IMR-90 (cell line): ENCODE data around the gene GRPEL2. TPM values are rescaled to one million over a fixed set of nuclear protein-coding genes. Genes with fewer than 3 reads are reported as not detected.
A peak's percentile ranks its signal among the peaks of the same experiment; 100 is the strongest.

Experiments
- ATAC-seq: fragments of 200-7000 bp; cut with Tn5 transposase; 2 replicates; pipeline ENCODE4 v1.9.1; 2020; ENCODE audit warnings: low read depth, mild to moderate bottlenecking, moderate library complexity
- BruUV-seq: library from RNA; stranded (reverse); fragments of 400-500 nt; replicated peaks from 2 replicates; lab custom pipeline; 2021; lab: Mats Ljungman, UMichigan
- CTCF ChIA-PET: fragments of 300-600 bp; formaldehyde crosslinking; extraction: SDS; loops from one replicate; lab custom pipeline; 2021; ENCODE audit warnings: antibody characterized with exemption; lab: Yijun Ruan, JAX
- POLR2A ChIA-PET: fragments of 300-600 bp; sonication (Branson Sonifier 250); formaldehyde crosslinking; loops from one replicate; lab custom pipeline; 2022; ENCODE audit warnings: antibody characterized with exemption; ENCODE audit not compliant: unreplicated experiment; lab: Charles Lee
- DNase-seq: peaks from one replicate; pipeline ENCODE4 v3.0.0; 2013
- H2AFZ ChIP-seq: replicated peaks from 2 replicates; pipeline ENCODE3; 2013; ENCODE audit warnings: low read length, mild to moderate bottlenecking; ENCODE audit not compliant: poor library complexity
- H2AK5ac ChIP-seq: 2 replicates; pipeline ENCODE4 v1.6.1; 2013; ENCODE audit warnings: low read depth, low read length, inconsistent platforms
- H2AK9ac ChIP-seq: replicated peaks from 2 replicates; pipeline ENCODE3; 2013; ENCODE audit warnings: mild to moderate bottlenecking, low read depth, low read length, moderate library complexity; ENCODE audit not compliant: poor library complexity
- H2BK120ac ChIP-seq: 2 replicates; pipeline ENCODE4 v1.6.1; 2013; ENCODE audit warnings: low read depth, low read length, inconsistent platforms
- H2BK15ac ChIP-seq: 3 replicates; pipeline ENCODE4 v1.6.1; 2013; ENCODE audit warnings: low read depth, low read length, inconsistent platforms
- H2BK20ac ChIP-seq: 2 replicates; pipeline ENCODE4 v1.6.1; 2013; ENCODE audit warnings: low read depth, mild to moderate bottlenecking, inconsistent platforms, low read length, moderate library complexity
- H2BK5ac ChIP-seq: 2 replicates; pipeline ENCODE4 v1.6.1; 2013; ENCODE audit warnings: mild to moderate bottlenecking, low read depth, low read length, inconsistent platforms; ENCODE audit not compliant: poor library complexity, severe bottlenecking
- H3K14ac ChIP-seq: replicated peaks from 2 replicates; pipeline ENCODE4 v1.6.1; 2013; ENCODE audit warnings: low read depth, low read length, inconsistent platforms
- H3K18ac ChIP-seq: 2 replicates; pipeline ENCODE4 v1.6.1; 2013; ENCODE audit warnings: low read depth, low read length, control low read depth
- H3K23ac ChIP-seq: 2 replicates; pipeline ENCODE4 v1.6.1; 2013; ENCODE audit warnings: low read depth, low read length, inconsistent platforms
- H3K27ac ChIP-seq: 2 replicates; pipeline ENCODE4 v1.5.1; 2013; ENCODE audit warnings: mild to moderate bottlenecking, control low read depth, low read length; ENCODE audit not compliant: insufficient read depth
- H3K27me3 ChIP-seq: 2 replicates; pipeline ENCODE4 v1.6.1; 2013; ENCODE audit warnings: low read length; ENCODE audit not compliant: control insufficient read depth, insufficient read depth
- H3K36me3 ChIP-seq: 2 replicates; pipeline ENCODE4 v1.6.1; 2013; ENCODE audit warnings: low read length, mixed read lengths; ENCODE audit not compliant: control insufficient read depth, insufficient read depth
- H3K4ac ChIP-seq: 2 replicates; pipeline ENCODE4 v1.6.1; 2013; ENCODE audit warnings: low read depth, low read length, inconsistent platforms
- H3K4me1 ChIP-seq: 2 replicates; pipeline ENCODE4 v1.6.1; 2013; ENCODE audit warnings: low read length, mixed read lengths; ENCODE audit not compliant: control insufficient read depth, insufficient read depth
- H3K4me2 ChIP-seq: 2 replicates; pipeline ENCODE4 v1.6.1; 2013; ENCODE audit warnings: low read depth, mild to moderate bottlenecking, control low read depth, low read length, moderate library complexity
- H3K4me3 ChIP-seq: 2 replicates; pipeline ENCODE4 v1.5.1; 2013; ENCODE audit warnings: low read depth, mild to moderate bottlenecking, control low read depth, low read length, moderate library complexity; ENCODE audit not compliant: insufficient read depth
- H3K56ac ChIP-seq: 2 replicates; pipeline ENCODE4 v1.6.1; 2013; ENCODE audit warnings: low read length, inconsistent platforms; ENCODE audit not compliant: insufficient read depth; ENCODE audit errors: extremely low read depth
- H3K79me1 ChIP-seq, 2 experiments: 2 replicates each; pipeline ENCODE4 v1.6.1; 2013; ENCODE audit warnings: low read length in 2 of 2, inconsistent platforms in 1 of 2, low read depth in 1 of 2
- H3K9ac ChIP-seq: 2 replicates; pipeline ENCODE4 v1.6.1; 2013; ENCODE audit warnings: low read depth, low read length, control low read depth
- H3K9me1 ChIP-seq: 2 replicates; pipeline ENCODE4 v1.6.1; 2013; ENCODE audit warnings: low read length, inconsistent platforms; ENCODE audit not compliant: insufficient read depth
- H3K9me3 ChIP-seq: 2 replicates; pipeline ENCODE4 v1.6.1; 2013; ENCODE audit warnings: low read length; ENCODE audit not compliant: control insufficient read depth, insufficient read depth
- H4K20me1 ChIP-seq: 2 replicates; pipeline ENCODE4 v1.6.1; 2013; ENCODE audit warnings: low read length, inconsistent platforms; ENCODE audit not compliant: insufficient read depth
- H4K5ac ChIP-seq: 2 replicates; pipeline ENCODE4 v1.6.1; 2013; ENCODE audit warnings: mild to moderate bottlenecking, low read depth, low read length, control low read depth
- H4K8ac ChIP-seq, 2 experiments: 2 replicates each; pipeline ENCODE4 v1.6.1; 2013; ENCODE audit warnings: low read depth in 2 of 2, low read length in 2 of 2, control low read depth in 1 of 2, inconsistent platforms in 1 of 2
- H4K91ac ChIP-seq: 2 replicates; pipeline ENCODE4 v1.6.1; 2013; ENCODE audit warnings: low read depth, low read length, inconsistent platforms; ENCODE audit not compliant: insufficient read depth
- BHLHE40 ChIP-seq: fragments of 150-350 bp; IDR thresholded peaks from 2 replicates; pipeline ENCODE4 v1.6.1; 2016; ENCODE audit warnings: mild to moderate bottlenecking, low read depth, low read length
- CEBPB ChIP-seq: IDR thresholded peaks from 2 replicates; pipeline ENCODE4 v1.6.1; 2012; ENCODE audit warnings: low read depth, low read length, improper control_type of control experiment
- CHD1 ChIP-seq: IDR thresholded peaks from 2 replicates; pipeline ENCODE4 v1.6.1; 2012; ENCODE audit warnings: low read depth, low read length, improper control_type of control experiment
- CTCF ChIP-seq: conservative IDR thresholded peaks from 2 replicates; pipeline ENCODE4 v1.5.1; 2012; ENCODE audit warnings: mild to moderate bottlenecking, low read depth, low read length, improper control_type of control experiment
- ELK1 ChIP-seq: fragments of 150-350 bp; IDR thresholded peaks from 2 replicates; pipeline ENCODE4 v1.6.1; 2016; ENCODE audit warnings: low read depth, mild to moderate bottlenecking, low read length, moderate library complexity, borderline replicate concordance
- FOS ChIP-seq: fragments of 150-350 bp; IDR thresholded peaks from 2 replicates; pipeline ENCODE4 v1.6.1; 2016; ENCODE audit warnings: low read depth, low read length
- MAFK ChIP-seq: IDR thresholded peaks from 2 replicates; pipeline ENCODE4 v1.6.1; 2012; ENCODE audit warnings: low read depth, low read length, improper control_type of control experiment
- MAZ ChIP-seq: IDR thresholded peaks from 2 replicates; pipeline ENCODE4 v1.6.1; 2012; ENCODE audit warnings: low read depth, mild to moderate bottlenecking, low read length, improper control_type of control experiment, moderate library complexity, borderline replicate concordance
- MXI1 ChIP-seq: IDR thresholded peaks from 2 replicates; pipeline ENCODE4 v1.6.1; 2012; ENCODE audit warnings: low read depth, mild to moderate bottlenecking, low read length, moderate library complexity, borderline replicate concordance
- NFE2L2 ChIP-seq: fragments of 150-350 bp; IDR thresholded peaks from 2 replicates; pipeline ENCODE4 v1.6.1; 2016; ENCODE audit warnings: low read depth, mild to moderate bottlenecking, low read length
- POLR2A ChIP-seq: IDR thresholded peaks from 2 replicates; pipeline ENCODE4 v1.6.1; 2012; ENCODE audit warnings: mild to moderate bottlenecking, low read depth, low read length
- RAD21 ChIP-seq: IDR thresholded peaks from 2 replicates; pipeline ENCODE4 v1.6.1; 2012; ENCODE audit warnings: low read length, improper control_type of control experiment
- RCOR1 ChIP-seq: IDR thresholded peaks from 2 replicates; pipeline ENCODE4 v1.6.1; 2012; ENCODE audit warnings: mild to moderate bottlenecking, low read length, improper control_type of control experiment; ENCODE audit not compliant: insufficient replicate concordance
- RFX5 ChIP-seq: IDR thresholded peaks from 2 replicates; pipeline ENCODE4 v1.8.0; 2012; ENCODE audit warnings: low read depth, mild to moderate bottlenecking, low read length, moderate library complexity
- SMC3 ChIP-seq: fragments of 150-350 bp; IDR thresholded peaks from 2 replicates; pipeline ENCODE4 v1.6.1; 2016; ENCODE audit warnings: low read depth, mild to moderate bottlenecking, antibody characterized with exemption, low read length, moderate library complexity
- USF2 ChIP-seq: fragments of 150-350 bp; IDR thresholded peaks from 2 replicates; pipeline ENCODE4 v1.6.1; 2017; ENCODE audit warnings: mild to moderate bottlenecking, antibody characterized with exemption, low read length, low read depth
- WGBS, 2 experiments: methylation state at CpG; one replicate each; pipeline versions ENCODE4 v1.1.5 to v1.1.7; 2013; ENCODE audit warnings: missing lambda C conversion rate in 2 of 2; ENCODE audit not compliant: insufficient read length in 1 of 2; ENCODE audit errors: extremely low coverage in 2 of 2; 5-methylcytosine and 5-hydroxymethylcytosine counted together
- dilution Hi-C: fragments of 300-500 bp; cut with HindIII; formaldehyde crosslinking; loops from one replicate; pipeline ENCODE4 v1.14.3; 2018; ENCODE audit warnings: low sequenced_read_pairs; ENCODE audit not compliant: unreplicated experiment
- in situ Hi-C: fragments of 300-500 bp; cut with MboI; formaldehyde crosslinking; loops from 3 replicates; pipeline ENCODE4 v1.14.3; 2019; ENCODE audit warnings: low sequenced_read_pairs, inconsistent platforms, mixed read lengths
- intact Hi-C: fragments of 100-400 bp; cut with micrococcal nuclease; formaldehyde crosslinking; loops from 2 replicates; pipeline ENCODE4 v1.10.0; 2022
- polyA plus RNA-seq, 3 experiments: library from polyadenylated mRNA; depleted of rRNA; stranded (reverse); fragments of >200 nt; gene quantifications; 2 replicates each; pipeline ENCODE4 v1.2.3, GENCODE V29; 2012; ENCODE audit warnings: low replicate concordance in 1 of 3
- total RNA-seq: library from RNA; depleted of rRNA; stranded (reverse); fragments of >200 nt; gene quantifications from 2 replicates; pipeline ENCODE4 v1.2.3, GENCODE V29; 2012

The GRPEL2 gene
- total and polyA plus RNA-seq, 2 of the 4 experiments (the other 2 are of a cell fraction), result 6.2 to 18.1 TPM

- Histone ChIP-seq H3K9me1 (peaks cover 9% of the 10 kb centered on the region), H4K91ac (no peak overlapping the region), H3K4me1 (peaks cover 5% of the 10 kb centered on the region), H3K4me3 (no peak overlapping the region), H3K14ac (no peak overlapping the region), H3K18ac (no peak overlapping the region), H3K9me3 (no peaks in the 10 kb centered on the region), H2BK120ac (no peak overlapping the region), H3K36me3 (no peaks in the 10 kb centered on the region), H3K4ac (no peak overlapping the region), H3K23ac (no peak overlapping the region), H4K8ac (no peak overlapping the region), H3K9ac (no peak overlapping the region), H3K27ac (no peak overlapping the region), H2BK15ac (no peak overlapping the region), H2AK5ac (no peak overlapping the region), H3K27me3 (no peaks in the 10 kb centered on the region), H3K4me2 (no peak overlapping the region), H4K20me1 (no peaks in the 10 kb centered on the region), H2AFZ (no peak overlapping the region), H2BK20ac (no peak overlapping the region), H4K5ac (no peak overlapping the region), H2AK9ac (no peak overlapping the region), H2BK5ac (no peak overlapping the region), H3K56ac (no peak overlapping the region), H3K79me1 (0 out of 4 replicates have a peak, but pooled peaks cover 0 to 3% of the 10 kb centered on the region in 2 experiments)
- intact Hi-C loops, result no loop called here
- BruUV-seq, result no TSS peak
- 0 out of 2 replicates have a peak, but pooled peaks have one; percentile 6 for ATAC-seq
- peak; percentile 14 for DNase-seq
- POLR2A ChIA-PET, result no interaction called here
- CTCF ChIA-PET, result no interaction called here
- in situ Hi-C loops, result no loop called here
- WGBS, 2 experiments, result no CpG with 5 or more reads among the region's 5 CpGs
- TF ChIP-seq USF2, result no peak
- TF ChIP-seq SMC3, result no peak
- TF ChIP-seq NFE2L2, result no peak
- no peak for TF ChIP-seq MXI1
- no peak for TF ChIP-seq MAFK
- no peak for TF ChIP-seq POLR2A
- TF ChIP-seq RFX5, result no peak
- no peak for TF ChIP-seq CTCF
- TF ChIP-seq FOS, result no peak
- TF ChIP-seq MAZ, result no peak
- TF ChIP-seq RCOR1, result no peak
- TF ChIP-seq RAD21, result no peak
- no peak for TF ChIP-seq CHD1
- TF ChIP-seq ELK1, result no peak
- no peak for TF ChIP-seq BHLHE40
- TF ChIP-seq CEBPB, result no peak
- dilution Hi-C loops, result no loop called here
Measured at GRCh38 chr5:149297340-149298025, 47.8 kb upstream of the GRPEL2 start.
